HG02571 (cell line): ENCODE data around the gene ANKRD28.
A peak's percentile ranks its signal among the peaks of the same experiment; 100 is the strongest.
"Not testable (repeated sequence)": the region's sequence is repeated elsewhere in the genome, so short reads cannot be mapped to it uniquely, and the experiment has no call there.

Source experiments
- ATAC-seq: cut with Tn5 transposase; IDR thresholded peaks from one replicate; pipeline ENCODE4 v1.9.1; 2021; ENCODE audit warnings: mild to moderate bottlenecking, moderate library complexity; ENCODE audit not compliant: unreplicated experiment

Gene ANKRD28

DNA sequence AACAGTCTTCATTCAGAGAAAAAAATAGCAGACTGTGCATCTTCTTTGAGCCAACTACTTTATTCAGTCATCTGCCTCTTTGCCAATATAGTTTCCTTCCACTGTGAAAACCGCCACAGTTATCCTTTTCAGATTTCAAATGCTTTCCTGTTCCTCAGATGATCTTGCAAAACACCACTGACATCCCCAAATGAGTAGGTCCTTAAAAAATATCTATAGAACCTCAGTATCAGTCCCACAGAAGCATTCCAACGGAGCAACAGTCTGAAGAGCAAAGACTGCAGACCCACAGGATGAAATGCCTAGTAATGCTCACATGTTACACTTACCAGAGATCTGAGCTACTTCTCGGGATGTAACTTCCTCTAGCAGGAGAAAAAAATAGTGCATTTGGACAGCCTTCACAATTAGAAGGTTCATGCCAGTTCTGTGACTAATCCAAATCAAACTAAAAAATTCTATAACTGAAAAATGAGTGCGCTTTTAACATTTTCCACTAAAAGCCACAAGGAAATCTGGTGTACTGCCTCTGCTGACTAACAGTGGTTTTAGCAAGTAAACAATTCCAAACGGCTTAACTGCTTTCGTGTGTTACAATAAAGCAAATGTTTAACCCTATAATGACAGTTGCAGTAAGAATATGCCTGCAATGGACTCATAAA, at the start of gene ANKRD28:
ANKRD28 (minus strand) TSS at position 338 of the 662 bp plus-strand sequence. CDS start 1,458 bp downstream, outside the sequence.
- ATAC-seq = no peak

DNA sequence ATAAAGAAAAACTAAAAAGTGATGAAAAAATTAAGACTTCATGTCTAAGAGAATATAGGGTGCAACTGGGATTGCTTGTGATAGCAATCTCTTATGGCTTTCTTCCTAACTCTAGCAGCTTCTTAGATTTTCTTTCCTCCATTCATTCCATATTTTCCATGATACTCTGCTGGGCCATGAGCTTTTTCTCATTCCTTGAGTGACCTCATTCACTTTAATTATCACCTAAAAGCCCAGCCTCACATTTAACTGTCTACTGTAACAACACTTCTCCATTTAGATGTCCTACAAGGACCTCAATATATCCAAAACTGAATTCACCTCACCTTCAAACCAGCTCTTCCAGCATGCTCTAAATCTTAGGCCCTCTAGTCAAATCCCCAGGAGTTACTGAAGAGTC, 49.5 kb upstream of the ANKRD28 start:
- no peak for ATAC-seq

DNA sequence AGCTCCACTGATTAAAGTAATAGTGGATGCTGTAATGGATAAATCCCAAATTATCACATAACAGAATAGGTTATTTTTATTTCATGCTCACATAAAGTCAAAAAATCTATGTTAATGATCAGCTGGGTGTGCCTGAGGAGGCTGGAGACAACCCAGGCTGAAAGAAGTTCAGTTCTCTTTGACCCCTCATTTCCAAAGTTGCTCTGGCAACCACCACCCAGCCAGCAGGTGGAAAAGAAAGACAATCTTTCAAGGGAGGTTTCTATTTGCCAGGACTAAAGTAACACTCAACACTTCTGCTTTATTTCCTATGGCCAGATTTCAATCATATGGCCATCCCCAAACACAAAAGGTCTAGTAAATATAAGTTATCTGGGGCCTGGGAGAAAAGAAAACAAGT, 48.8 kb upstream of the ANKRD28 start:
- no peak for ATAC-seq

DNA sequence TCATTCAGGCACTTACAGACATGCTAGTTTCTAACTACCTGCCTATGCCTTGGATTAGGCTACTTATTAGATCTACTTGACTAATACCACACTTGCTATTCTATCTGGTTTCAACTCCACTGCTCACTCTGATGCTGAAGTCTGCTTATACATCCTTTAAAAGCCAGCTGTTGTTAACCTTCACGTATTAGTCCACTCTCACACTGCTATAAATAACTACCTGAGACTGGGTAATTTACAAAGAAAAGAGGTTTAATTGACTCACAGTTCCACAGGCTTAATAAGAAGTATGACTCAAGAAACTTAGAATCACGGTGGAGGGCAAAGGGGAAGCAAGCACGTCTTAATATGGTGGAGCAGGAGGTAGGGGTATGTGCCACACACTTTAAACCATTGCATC, 47.7 kb upstream of the ANKRD28 start:
- no peak for ATAC-seq

DNA sequence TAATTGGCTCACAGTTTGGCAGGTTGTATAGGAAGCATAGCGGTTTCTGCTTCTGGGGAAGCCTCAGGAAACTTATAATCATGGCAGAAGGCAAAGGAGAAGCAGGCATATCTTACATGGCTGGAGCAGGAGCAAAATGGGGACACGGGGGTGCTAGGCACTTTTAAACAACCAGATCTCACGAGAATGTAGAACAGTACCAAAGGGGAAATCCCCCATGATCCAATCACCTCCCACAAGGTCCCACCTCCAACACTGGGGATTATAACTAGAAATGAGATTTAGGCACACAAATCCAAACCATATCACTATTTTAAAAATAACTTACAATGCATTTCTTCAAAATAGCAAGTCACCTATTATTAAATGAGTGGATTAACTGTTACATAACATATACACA, 47.1 kb upstream of the ANKRD28 start:
- no peak for ATAC-seq

DNA sequence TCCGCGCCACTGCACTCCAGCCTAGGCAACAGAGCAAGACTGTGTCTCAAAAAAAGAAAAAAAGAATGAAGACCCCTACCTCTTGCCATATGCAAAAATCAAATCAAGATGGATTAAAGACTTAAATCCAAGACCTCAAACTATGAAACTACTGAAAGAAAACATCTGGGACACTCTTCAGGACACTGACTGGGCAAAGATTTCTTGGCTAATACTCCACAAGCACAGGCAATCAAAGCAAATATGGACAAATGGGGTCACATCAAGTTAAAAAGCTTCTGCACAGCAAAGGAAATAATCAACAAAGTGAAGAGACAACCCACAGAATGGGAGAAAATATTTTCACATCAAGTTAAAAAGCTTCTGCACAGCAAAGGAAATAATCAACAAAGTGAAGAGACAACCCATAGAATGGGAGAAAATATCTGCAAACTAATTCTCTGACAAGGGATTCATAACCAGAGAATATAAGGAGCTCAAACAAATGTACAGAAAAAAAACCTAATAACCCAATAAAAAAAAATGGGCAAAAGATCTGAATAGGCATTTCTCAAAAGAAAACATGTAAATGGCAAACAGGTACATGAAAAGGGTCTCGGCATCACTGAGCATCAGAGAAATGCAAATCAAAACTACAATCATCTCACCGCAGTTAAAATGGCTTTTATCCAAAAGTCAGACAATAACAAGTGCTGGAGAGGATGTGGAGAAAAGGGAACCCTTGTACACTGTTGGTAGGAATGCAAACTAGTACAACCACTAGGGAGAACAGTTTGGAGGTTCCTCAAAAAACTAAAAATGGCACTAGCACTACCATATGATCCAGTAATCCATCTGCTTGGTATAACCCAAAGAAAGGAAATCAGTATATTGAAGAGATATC, 43.6 kb upstream of the ANKRD28 start:
- not testable (repeated sequence) for ATAC-seq

DNA sequence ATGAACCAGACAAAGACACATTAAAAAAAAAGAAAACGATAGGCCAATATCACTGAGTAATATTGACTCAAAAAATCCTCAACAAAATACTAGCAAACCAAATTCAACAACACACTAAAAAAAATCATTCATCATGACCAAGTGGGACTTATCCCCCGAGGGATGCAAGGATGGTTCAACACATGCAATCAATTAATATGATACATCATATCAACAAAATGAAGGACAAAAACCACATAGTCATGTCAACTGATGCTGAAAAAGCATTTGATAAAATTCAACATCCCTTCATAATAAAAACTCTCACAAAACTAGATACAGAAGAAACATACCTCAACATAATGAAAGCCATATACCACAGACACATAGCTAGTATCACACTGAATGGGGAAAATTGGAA, 41.8 kb upstream of the ANKRD28 start:
- ATAC-seq = no peak

DNA sequence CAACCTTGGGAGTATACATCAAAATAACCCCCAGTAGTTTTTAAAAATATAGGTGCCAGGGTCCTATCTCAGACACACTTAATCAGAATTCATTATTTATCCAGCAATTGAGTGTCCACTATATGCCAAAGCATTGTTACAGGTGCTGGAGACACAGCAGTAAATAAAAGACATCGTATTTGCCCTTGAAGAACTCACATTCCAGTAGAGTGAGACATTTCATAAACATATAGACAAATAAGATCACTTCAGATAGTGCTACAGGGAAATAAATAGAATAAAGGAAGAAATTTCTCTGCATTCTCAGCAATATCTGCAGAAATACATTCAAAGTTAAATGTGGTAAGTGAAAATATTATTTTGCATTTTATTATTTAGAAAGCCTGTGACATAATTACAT, 34.1 kb upstream of the ANKRD28 start:
- ATAC-seq = no peak

DNA sequence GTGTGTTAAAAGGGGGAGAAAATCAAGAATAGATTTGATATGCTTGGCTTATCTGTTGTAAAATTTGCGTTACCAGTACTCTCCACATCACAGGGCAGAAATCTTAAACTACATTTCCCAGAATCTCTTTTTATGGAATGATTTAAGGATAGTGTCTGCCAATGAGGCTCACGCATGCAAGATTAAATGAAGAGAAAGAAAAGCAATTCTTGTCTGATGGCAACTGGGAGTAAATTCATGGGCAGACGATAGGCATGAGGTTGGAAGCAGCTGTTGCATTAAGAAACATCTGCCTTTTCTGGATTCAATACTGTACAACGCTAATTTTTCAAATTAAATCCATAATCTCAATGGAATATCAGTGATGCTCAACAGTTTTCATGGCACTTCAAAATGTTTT, 27.2 kb upstream of the ANKRD28 start:
- ATAC-seq = no peak

DNA sequence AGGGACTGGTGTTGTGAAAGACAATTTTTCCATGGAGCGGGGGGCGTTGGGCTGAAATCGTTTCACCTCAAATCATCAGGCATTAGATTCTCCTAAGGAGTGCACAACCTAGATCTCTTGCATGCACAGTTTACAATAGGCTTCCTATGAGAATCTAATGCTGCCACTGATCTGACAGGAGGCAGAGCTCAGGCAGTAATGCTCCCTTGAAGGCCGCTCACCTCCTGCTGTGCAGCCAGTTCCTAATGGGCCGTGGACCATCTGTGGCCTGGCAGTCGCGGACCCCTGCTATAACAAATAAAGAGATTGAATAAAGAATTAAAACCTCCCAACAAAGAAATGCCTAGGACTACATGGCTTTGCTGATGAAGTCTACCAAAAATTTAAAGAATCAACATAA, 25.3 kb upstream of the ANKRD28 start:
- ATAC-seq = no peak

DNA sequence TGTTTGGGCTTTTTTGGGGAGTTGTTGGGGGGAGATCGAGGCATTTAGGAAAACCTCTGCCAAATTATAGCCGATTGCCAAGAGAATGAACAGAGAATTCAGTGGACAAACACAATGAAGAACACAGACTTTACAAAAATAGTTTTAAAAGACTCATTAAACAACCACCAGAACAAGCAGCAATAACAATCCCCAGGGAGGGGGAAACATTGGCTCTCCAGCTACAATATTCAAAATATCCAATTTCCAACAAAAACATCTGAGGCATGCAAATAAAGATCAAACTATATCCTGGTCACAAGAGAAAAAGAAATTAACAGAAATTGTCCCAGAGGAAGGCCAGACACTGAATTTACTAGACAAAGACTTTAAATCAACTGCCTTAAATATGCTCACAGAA, 24.5 kb upstream of the ANKRD28 start:
- no peak for ATAC-seq

DNA sequence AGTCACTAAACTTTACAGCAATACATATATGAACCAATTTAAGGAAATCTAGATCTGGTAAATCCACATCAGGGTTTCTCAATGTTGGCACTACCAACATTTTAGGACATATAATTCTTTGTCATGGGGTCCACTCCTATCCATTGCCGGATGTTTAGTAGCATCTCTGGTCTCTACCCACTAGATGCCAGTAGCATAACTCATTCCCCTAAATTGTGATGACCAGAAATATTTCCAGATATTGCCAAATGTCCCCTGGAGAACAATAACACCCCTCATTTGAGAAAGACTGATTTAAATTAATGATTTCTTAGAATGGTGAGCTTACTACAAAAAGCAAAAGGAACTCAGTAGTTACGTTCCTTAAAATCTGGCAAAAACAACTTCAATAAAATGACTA, 23.1 kb upstream of the ANKRD28 start:
- no peak for ATAC-seq

DNA sequence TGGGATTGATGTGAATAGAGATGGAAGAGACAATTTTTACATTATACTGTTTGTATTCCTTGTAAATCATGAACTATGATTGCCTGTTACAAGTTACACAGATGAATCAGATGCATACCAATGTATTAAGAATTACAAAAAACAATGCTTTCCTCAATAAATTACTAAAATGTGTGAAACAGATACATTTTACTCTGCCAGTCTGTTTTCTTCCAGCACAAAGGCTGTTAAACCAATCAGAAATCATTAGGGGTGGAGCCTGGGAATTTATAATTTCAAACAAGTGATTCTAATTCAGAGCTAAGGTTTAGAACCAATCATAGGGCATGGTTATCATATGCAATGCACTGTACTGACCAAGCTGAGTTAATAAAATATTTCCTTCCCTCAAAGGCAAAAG, 21.8 kb upstream of the ANKRD28 start:
- no peak for ATAC-seq

DNA sequence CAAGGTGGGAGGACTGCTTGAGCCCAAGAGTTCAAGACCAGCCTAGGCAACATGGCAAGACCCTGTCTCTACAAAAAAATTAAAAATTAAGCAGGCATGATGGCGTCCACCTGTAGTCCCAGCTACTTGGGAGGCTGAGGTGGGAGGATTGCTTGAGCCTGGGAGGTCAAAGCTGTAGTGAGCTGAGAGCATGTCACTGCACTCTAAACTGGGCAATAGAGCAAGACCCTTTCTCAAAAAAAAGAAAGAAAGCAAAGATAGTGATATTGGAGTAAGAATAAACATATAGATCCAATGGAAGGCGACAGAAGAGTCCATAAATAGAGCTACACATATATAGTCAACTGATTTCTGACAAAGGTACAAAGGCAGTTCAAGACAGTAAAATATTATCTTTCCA, 21.3 kb upstream of the ANKRD28 start:
- ATAC-seq = no peak

DNA sequence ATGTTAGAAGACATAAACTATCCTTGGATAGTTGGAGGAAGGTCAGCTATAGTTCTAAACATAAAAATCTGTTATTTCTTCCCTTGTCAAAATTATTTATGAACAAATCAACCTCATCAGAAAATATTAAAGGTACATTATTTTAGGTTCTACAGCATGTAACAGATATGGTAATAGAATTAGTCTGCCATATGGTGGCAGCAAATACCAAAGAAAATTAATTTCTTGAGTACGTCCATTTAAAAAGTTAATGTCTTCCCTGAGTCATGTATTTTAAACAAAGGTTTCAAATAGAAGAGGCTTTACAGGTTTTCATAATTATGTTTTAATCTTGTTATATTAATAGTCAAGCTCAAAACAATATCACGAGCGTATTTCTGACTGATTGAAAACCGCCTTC, 17.9 kb upstream of the ANKRD28 start:
- no peak for ATAC-seq

DNA sequence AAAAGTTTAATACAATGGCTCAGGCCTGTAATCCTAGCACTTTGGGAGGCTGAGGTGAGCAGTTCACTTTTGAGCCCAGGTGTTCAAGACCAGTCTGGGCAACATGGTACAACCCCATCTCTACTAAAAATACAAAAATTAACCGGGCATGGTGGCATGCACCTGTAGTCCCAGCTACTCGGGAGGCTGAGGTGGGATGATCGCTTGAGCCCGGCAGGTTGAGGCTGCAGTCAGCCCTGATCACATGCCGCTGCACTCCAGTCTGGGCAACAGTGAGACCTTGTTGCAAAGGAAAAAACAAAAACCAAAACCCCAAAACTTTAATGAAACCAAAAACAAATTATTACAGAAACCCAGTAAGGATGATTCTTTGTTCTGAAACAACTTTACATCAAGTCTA, 15.3 kb upstream of the ANKRD28 start:
- not testable (repeated sequence) for ATAC-seq

DNA sequence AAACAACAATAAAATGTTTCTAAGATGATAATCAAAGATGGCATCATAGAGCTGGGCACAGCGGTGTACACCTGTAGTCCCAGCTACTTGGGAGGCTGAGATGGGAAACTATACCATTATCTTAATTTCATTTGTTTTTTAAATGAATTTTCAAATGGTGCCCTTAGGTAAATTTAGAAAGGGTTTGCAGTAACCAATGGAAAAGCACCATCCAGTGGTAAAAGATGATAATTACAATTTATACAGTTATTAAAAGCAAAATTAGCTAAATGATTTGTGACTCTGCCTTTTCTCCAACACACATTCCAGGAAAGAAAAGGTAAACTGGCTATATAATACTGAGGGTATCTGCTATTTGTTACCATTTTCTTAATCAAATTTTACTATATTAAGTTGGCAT, 14.4 kb upstream of the ANKRD28 start:
- no peak for ATAC-seq

DNA sequence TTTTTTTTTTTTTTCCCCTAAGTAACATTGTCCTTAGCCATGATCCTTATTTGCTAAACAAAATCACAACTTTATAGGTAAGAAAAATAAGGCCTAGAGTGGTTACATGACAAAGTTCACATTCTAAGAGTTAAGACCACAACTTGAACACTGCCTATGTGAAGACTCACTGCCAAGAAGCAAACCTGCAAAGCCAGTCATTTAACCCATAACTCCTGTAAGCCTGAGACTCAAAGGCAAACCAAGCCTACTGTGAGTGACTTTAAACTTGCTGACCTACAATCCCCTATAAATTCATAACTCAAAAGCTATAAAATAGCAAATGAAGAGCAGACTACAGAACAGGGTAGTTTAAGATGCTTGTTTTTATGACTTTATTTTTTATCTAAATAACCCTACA, 12.9 kb upstream of the ANKRD28 start:
- no peak for ATAC-seq

DNA sequence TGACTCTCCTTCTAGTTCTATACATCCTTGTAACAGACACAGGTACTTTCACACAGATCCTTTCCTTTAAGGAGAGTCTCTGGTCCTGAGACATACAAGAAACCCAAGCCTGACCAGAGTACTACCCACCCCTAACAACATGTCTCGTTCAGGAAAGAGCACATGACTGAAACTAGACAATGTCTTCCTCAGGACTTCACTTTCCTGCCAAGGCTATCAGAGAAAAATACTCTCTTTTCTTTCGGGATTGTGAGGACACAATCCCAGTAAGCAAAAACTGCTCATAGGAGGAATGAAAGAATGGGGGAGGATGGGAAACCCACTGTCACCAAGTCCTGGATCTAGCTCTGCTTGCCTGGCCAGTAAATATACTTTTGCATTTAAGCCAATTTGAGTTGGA, 11.5 kb upstream of the ANKRD28 start:
- no peak for ATAC-seq

DNA sequence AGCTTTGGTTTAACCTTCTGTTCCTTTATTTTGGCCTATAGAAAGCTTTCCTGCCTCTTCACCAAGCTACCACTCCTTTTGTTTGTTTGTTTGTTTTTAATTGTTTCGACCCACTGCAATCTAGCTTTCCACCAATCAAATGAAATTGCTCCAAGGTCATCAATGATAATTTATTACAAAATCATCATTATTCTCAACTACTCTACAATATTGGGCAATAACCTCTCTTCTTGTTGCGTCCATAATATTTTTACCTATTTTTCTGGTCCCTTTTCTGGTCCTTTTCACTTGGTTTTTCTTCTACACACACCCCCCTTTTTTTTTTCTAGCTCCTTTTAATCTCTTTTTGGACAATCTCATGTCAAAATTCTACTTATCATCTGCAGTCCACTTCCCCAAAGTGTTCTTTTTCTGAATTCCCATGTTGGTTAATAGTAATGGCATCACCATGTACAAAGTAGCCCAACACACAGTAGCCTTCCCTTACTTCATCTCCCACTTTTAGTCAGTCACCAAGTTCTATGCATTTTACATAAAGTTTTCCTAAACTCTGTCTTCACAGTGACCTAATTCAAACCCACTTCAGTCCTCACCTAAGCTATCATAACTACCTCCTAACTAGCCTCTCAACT, 11.0 kb upstream of the ANKRD28 start:
- ATAC-seq = no peak

DNA sequence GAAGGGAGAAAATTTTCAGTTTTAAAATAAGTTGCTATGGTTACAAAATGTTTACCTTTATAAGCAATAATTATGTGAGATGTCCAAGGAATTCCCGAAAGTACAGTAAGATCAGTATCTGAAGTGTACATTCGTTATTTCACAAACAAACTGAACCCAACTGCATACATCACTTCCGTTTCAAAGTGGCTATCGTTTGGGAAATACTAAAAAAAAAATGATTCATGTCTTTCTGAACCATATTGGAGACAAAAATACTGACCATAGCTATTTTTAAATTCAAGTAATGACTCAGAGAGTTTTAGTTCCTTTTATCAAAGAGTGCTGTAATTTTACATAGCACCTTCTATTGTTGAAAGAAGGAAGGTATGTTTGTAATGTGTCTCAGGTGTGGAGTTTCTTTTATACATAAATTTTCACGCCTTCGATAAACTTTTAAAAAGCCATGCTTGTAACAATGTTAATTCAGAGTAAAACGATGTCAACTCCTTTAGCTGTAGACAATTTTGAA, 8.0 kb upstream of the ANKRD28 start:
- ATAC-seq = peak; percentile 75
